Adrenal gland (tissue), 5 donors: Measurements from ENCODE around the gene TCEA2.

Experiments
- POLR2A ChIP-seq, 2 donors: fragments of 450-650 bp; IDR thresholded peaks; one replicate each; pipeline ENCODE4 v1.6.1; 2017; ENCODE audit warnings: antibody characterized with exemption in 2 of 2, mild to moderate bottlenecking in 2 of 2, moderate library complexity in 1 of 2
- TF ChIP-seq, protein P1 (sequence below), 6 experiments: fragments of 450-650 bp in 4 of 6; fragments of 200-600 bp in 2 of 6; sonication (generic) in 1 of 6; IDR thresholded peaks; 1 replicate in 5 of 6; 2 replicates in 1 of 6; pipeline versions ENCODE4 v1.5.1 to v1.8.0; 2016 to 2021; ENCODE audit warnings: antibody characterized with exemption in 6 of 6, mild to moderate bottlenecking in 2 of 6, moderate library complexity in 1 of 6
- donor health status: DM: no; HTN: no; CAD: no.

DNA sequence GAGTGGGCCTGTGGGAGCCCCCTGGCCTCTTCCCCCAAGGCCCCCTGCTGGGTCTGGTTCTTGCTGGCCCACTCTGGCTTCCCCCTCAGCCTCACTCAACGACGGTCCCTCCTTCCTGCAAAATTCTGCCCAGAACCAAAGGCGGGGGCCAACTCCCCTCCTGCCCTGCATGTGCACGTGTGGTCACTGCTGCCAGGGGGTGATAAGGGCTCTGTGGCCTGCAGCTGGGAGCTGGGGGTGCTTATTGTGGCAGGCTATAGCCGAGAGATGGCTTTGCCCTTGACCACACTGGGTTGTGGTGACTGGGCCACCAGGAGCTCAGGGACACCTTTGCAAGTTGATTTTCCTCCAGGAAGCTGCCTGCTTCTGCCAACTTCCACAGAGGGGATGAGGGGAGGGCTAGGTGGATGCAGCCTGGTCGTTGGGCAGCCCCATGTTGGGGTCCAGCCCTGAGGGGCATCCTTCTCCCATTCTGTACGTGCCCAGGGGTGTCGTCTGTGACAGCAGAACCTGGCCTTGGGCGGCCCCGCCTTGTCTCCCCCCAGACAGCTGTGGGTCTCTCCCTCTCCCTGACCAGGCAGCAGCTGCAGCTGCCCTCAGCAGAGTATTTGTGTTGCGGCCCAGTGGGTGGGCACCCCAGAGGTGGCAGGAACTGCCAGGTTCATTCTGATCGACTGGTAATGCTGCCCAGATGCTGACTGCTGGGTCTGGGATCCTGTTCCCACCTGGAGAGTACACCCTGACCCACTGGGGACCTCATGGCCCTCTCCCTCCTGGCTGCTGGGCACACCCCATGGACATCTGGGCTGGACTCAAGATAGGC is 5.6 kb downstream of the TCEA2 start:
- TF ChIP-seq, protein P1, sequence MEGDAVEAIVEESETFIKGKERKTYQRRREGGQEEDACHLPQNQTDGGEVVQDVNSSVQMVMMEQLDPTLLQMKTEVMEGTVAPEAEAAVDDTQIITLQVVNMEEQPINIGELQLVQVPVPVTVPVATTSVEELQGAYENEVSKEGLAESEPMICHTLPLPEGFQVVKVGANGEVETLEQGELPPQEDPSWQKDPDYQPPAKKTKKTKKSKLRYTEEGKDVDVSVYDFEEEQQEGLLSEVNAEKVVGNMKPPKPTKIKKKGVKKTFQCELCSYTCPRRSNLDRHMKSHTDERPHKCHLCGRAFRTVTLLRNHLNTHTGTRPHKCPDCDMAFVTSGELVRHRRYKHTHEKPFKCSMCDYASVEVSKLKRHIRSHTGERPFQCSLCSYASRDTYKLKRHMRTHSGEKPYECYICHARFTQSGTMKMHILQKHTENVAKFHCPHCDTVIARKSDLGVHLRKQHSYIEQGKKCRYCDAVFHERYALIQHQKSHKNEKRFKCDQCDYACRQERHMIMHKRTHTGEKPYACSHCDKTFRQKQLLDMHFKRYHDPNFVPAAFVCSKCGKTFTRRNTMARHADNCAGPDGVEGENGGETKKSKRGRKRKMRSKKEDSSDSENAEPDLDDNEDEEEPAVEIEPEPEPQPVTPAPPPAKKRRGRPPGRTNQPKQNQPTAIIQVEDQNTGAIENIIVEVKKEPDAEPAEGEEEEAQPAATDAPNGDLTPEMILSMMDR (IDR thresholded peaks at IDR 0.05), result no peak
- no peak for TF ChIP-seq POLR2A (IDR thresholded peaks at IDR 0.05)
